ENCODE measurements around the gene IDH3B.

IDH3B gene

DNA sequence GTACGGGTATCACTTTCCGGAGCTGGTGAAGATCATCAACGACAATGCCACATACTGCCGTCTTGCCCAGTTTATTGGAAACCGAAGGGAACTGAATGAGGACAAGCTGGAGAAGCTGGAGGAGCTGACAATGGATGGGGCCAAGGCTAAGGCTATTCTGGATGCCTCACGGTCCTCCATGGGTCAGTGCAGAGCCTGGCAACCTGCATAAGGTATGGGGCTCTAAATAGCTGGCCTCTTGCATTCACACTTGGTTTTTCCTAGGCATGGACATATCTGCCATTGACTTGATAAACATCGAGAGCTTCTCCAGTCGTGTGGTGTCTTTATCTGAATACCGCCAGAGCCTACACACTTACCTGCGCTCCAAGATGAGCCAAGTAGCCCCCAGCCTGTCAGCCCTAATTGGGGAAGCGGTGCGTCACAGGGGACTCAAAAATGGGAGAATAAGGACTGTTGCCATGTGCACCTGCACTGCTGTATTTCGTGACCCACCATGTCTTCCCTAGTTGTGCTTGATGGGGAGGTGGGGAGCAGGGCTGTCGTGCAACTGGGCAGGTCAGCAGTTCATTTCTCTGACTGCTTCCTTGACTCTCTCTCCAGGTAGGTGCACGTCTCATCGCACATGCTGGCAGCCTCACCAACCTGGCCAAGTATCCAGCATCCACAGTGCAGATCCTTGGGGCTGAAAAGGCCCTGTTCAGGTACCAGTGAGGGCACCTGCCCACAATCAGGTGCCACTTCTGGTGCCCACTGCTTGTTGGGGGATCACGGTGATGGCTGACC, 8.5 kb downstream of the IDH3B start:
- DNase-seq, result no peak

DNA sequence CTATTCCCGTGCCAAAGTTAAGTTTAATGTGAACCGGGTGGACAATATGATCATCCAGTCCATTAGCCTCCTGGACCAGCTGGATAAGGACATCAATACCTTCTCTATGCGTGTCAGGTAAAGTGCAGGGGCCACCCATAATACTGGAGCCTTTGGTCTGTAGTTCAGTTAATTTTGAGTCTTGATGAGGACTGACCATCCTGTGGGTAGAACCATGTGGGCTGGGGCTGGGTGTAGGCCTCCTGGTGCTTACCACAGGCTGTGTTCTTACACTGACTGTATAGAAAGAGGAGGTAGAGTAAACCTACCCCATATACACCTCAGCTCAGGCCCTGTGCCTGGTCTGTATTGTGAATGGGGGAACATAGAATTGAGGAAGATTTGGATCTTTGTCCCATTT, 9.2 kb downstream of the IDH3B start:
- no peak for DNase-seq

DNA sequence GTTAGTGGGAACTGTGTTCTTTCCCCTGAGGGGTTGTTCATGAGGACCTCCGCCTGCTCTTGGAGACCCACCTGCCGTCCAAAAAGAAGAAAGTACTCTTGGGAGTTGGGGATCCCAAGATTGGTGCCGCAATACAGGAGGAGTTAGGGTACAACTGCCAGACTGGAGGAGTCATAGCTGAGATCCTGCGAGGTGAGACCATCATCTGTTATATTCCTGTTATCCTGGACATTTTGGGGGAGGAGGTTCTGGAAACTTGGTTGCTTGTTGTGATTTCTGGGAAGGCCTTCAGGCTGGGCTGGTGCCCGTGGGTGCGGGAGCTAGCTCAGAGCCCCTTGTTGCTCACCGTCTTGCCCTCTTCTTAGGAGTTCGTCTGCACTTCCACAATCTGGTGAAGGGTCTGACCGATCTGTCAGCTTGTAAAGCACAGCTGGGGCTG, 9.6 kb downstream of the IDH3B start:
- no peak for DNase-seq

DNA sequence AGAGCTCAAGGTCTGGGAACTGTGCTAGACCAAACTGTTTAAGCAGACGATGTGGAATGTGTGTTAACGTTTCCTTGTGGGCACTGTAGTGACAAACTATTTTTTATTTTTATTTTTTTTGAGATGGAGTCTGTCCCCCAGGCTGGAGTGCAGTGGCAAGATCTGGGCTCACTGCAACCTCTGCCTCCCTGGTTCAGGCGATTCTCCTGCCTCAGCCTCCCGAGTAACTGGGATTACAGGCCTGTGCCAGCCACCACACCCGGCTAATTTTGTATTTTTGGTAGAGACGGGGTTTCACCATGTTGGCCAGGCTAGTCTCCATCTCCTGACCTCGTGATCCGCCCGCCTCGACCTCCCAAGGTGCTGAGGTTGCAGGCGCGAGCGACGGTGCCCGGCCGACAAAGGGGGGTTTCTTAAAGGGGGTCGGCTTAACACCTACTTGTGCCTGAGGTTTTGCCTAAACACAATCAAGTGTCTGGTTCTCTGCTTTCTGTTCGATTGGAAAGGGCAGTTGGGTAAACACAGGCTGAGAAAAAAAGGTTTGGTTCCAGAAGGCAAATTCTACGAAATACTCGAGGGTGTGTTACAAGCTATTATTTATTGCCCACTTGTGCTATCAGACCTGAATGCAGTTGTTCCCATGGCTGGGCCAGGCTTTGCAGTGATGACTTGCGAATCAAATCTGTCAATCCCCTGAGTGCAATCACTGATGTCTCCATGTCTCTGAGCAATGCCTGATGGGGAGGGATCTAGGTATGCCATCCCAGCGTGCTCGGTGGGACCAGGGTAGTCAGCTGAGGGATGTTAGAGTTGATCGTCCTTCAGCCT, 10.2 kb downstream of the IDH3B start:
- no peak for DNase-seq

DNA sequence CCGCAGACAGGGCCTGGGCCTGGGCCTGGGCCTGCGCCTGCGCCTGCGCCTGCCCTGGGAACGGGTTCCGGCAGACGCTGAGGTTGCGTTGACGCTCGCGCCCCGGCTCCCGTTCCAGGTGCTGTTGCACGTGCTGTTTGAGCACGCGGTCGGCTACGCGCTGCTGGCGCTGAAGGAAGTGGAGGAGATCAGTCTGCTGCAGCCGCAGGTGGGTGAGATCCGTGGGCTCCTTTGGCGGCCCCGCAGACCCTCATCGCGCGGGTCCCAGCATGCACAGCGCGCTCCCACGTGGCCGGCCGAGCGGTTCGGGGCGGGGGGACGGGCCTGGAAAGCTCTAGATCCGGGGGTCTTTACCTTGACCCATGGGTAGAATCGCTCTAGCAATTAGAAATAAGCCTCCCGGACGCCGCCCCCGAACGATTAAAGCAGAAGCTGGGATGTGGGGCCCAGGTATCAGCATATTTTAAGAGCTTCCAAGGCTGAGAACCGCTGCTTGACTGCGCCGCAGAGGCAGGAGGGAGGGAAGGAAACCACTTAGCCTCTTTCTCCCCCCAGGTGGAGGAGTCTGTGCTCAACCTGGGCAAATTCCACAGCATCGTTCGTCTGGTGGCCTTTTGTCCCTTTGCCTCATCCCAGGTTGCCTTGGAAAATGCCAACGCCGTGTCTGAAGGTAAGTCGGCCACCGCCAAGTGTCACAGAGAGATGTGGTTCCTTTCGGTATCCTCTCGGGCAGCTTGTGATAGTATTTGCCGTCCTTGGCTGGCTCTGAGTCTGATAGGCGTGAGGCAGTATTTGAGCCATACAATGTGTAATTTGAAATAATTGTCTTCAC, 11.1 kb downstream of the IDH3B start:
- peak; percentile 54 for DNase-seq

DNA sequence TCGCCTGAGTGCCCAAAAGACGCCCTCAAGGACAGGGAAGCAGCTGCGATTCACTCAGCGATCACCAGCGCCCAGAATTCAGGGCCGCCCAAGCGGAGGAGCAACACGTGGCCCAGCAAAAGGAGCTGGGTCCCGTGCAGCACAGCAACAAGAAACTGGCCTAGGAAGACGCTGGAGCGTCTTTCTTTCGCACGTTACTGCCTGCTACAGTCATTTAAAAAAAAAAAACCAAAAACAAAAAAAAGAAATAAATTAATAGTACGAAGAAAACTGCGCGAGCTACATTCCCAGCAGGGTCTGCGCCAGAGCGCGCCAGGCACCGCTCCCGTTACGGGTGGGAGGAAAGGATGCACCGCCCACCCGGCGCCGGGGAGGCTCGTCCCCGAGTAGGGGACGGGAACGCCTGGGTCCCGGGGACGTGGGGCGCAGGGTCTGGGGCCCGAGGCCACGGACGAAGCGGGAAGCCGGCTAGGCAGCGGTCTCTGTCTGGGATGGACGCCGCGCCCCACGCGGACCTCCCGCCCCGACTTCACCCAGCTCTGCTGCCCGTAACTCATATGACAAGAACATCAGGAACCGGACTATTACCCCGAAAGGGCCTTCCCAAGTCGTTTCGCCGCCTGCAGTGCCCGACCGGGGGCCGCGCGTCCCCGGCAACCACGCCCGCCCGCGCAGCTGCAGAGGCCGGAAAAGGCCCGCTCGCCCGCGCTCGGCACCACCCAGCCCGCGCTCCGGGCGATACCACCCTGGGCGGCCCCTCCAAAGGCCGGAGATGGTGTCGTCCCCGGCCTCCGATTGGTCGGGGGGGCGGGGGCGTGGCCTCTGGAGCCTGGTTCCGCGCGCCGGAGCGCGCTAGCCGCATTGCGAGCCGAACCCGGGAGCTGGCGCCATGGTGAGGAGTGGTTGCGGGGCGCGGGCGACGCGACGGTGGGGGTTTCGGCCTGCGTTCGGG, 12.0 kb downstream of the IDH3B start, which contains the start of gene NOP56:
NOP56 (plus strand) TSS at position 861 of the 952 bp plus-strand sequence; CDS start at position 890, 29 bp downstream.
- DNase-seq, result peak; percentile 95

DNA sequence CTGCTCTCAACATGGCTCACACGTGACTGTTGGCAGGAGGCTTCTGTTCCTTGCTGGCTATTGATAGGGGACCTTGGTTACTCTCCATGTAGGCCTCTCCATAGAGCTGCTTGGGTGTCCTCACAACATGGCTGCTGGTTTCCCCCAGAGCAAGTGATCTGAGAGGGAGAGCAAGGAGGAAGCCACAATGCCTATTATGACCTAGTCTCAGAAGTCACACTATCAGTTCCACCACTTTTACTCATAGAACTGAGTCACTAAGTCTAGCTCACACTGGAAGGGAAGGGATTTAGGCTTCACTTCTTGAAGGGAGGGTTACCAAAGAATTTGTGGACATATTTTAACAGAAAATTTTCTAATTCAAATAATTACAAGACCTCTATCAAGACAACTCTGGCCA, 20.3 kb downstream of the IDH3B start:
- no peak for DNase-seq

DNA sequence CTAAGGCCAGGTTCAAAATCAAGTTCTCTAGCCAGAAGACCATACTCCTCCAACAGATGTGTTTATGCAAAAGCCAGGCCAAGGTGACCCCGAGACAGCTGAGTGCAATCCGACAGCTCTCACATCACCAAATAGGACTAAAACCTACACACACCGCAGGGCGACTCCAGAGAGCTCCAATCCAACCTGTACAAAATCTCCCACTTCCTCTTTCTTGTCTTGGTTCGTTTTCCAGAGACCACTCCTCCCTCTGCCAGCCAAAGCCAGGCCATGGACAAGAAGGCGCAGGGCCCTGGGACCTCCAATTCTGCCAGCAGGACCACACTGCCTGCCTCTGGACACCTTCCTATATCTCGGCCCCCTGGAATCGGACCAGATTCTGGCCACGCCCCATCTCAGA, 23.1 kb downstream of the IDH3B start:
- DNase-seq, result no peak

DNA sequence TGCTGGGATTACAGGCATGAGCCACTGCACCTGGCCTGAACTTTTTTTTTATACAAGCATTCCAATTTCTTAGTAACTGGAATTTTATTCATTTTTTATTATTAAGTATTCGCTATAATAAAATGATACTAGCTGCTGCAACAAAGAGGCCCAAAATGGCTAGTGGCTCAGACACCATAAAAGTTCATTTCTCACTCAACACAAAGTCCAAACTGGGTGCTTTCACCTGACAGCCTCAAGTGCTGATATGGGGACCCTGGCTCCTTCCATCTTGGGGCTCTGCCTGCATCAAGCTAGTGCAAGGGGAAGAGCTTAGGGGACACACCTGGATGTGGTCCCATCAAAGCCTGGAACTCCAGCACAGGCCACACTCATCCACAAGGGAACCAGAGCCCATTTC, 23.8 kb downstream of the IDH3B start:
- no peak for DNase-seq

DNA sequence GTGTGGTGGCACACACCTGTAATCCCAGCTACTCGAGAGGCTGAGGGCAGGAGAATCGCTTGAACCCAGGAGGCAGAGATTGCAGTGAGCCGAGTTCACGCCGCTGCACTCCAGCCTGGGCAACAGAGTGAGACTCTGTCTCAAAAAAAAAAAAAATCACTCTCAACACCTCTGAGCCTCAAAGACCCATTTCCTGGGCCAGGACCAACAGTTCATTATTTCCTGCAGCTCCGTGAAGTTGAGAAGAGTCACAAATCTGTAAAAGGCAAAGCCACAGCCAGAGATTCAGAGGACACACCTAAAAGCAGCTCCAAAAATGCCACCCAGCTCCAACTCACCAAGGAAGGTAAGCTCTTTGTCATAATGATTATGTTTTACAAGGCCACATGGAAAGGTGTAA, 26.8 kb downstream of the IDH3B start:
- DNase-seq, result no peak

DNA sequence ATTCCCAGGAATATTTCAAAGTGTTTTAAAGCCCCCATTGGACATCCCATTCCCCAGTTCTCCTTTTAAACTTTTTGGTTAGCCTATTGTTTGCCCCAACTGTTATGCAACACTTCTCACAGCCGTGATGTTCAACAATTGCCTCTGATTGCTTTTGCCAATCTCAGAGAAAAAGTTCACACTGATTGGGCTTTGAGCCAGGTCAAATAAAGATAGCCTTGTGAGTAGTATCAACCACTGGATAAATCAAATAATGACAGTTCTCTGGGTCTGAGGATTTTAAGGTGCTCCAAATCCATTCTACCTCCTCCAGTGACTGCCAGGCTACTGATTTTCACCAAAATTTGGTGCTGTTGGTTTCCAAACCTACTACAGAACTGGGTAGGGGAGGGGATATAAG, 30.6 kb downstream of the IDH3B start:
- DNase-seq, result no peak

DNA sequence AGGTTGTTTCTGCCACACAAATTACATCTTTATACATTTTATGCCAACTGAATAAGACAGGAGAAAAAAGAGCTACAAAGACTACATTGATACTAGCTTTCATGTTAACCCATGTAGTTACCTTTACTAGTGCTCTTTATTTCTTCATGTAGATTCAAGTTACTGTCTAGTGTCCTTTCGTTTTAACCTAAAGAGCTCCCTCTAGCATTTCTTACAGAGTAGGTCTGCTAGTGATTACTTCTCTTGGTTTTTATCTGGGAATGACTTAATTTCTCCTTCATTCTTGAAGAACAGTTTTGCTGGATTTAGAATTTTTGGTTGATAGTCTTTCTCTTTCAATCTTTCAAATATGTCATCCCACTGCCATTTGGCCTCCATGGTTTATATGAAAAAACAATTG, 32.8 kb downstream of the IDH3B start:
- no peak for DNase-seq

DNA sequence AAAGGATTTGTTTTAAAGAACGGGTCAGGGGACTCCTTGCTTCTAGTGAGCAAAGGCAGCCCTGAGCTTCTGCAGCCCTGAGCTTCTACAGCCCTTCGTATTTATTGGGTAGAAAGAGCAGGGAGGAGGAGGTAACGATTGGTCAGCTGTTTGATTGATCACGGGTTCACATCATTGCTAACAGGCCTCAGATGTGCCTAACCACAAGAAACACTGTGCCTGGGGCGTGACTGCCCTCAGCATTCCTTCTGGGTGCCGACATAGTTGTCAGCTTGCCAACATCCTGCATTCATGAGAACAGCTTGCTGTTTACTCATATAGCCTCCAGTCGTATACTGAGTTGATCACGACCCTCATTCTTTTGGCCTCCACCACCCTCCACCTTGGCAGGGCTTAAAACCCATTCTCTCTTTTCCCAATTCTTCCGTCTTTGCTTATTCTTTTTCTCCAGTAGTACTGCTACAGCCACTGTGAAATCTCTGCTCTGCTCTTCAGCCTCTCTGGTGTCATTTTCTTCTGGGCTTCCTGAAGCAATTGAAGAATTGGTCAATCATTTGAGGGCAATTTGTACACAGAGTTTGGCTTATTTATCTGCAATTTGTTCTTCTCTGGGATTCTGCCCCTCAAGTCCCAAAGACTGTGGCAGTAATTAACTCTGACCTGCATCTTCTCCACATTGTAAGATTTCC, 37.0 kb downstream of the IDH3B start:
- DNase-seq, result no peak

DNA sequence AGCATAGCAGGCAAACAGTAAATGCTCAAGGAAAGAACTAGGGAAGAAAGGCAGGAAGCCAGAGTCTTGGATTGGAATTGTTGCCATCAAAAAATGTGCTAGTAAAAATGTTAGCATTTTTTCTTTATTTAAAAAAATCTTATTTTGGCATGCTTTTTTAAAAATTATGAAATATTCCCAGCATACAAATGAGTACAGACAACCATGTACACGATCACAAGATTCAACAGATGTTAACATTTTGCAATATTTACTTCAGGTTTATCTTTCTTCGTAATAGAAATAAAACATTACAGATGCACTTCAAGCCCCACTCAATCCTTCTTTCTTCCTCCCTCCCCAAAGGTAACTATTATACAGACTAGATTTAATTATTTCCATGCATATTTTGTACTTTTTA, 39.0 kb downstream of the IDH3B start:
- no peak for DNase-seq

DNA sequence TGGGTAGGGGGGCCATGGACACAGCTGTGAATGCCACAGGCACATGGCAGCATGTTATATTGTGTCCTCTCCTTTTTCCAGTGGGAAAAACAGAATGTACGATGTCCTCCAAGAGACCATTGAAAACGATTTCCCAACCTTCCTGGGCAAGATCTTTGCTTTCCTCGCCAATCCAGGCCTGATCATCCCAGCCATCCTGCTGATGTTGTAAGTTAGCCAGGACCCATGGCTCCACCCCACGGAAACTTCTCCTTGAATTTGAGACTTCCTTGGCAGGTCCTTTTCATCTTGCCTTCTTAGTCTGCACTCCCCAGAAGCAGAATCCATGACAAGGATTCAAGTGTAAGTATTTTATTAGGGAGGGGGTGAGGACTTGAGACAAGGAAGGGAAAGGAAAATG, 39.8 kb downstream of the IDH3B start:
- DNase-seq, result no peak

DNA sequence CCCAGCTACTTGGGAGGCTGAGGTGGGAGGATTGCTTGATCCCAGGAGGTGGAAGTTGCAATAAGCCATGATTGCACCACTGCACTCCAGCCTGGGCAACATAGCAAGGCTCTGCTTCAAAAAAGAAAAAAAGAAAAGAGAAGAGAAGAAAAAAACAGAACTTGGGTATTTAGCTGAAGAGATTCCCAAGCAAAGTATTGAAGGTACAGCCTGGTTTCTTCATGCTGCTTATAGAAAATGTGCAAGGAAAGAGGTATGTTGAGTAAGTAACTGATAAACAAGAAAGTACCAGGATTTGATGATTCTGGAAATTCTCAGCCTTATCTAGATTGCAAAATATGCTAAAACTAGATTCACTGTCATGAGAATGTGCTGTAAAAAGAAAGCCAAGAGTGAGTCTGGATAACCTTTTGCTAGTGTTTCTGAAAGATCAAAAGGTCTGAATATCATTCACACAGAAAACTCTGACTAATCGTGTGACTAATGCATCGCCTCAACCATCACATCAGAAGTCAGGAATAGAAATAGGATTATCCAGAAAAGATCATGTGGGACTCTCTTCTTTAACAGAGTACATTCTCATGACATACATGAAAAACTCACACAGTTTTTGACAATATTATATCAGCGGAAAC, 43.9 kb downstream of the IDH3B start:
- DNase-seq, result no peak

DNA sequence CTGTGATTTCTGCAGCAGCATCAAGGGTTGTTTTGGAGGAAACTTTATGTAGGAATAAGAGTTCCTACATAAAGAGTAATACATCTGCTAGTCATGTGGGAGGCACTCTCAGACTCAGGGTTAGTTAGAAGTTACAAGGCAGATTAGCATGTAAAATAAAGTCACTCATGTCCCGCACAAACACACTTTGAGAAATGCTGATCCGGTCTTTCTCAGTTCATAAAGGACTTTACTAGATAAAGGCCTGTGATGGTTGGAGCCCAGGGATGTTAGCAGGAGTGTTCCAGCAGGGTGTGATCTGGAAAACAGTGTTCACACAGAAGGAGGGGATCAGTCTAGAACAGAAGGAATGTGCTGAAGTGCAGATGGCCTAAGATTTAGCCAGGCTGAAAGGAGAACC, 44.7 kb downstream of the IDH3B start:
- no peak for DNase-seq

DNA sequence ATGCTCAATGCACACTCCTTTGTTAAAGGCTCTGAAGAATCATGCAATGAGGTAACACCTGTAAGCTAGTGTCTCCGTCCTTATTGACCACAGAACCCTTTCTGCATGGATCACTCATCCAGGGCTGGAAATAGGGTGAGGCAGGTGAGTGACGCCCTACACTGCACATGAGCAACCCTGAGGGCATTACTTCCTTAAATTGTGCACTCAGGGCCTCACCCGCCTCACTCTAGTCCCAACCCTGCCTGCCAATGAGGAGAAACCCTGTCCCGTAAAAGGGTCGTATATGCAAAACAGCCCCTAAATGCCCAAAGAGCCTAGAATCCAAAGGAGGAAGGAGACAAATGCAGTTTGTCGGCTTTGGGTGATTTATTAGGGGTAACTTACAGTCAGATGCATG, 45.2 kb downstream of the IDH3B start:
- no peak for DNase-seq

DNA sequence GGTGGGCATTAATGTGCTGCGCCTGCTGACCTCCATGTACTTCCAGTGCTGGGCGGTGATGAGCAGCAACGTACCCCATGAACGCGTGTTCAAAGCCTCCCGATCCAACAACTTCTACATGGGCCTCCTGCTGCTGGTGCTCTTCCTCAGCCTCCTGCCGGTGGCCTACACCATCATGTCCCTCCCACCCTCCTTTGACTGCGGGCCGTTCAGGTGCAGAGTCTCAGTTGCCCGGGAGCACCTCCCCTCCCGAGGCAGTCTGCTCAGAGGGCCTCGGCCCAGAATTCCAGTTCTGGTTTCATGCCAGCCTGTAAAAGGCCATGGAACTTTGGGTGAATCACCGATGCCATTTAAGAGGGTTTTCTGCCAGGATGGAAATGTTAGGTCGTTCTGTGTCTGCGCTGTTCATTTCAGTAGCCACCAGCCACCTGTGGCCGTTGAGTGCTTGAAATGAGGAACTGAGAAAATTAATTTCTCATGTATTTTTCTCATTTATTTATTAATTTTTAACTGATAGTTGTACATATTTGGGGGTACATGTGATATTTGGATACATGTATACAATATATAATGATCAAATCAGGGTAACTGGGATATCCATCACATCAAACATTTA, 46.8 kb downstream of the IDH3B start:
- no peak for DNase-seq

DNA sequence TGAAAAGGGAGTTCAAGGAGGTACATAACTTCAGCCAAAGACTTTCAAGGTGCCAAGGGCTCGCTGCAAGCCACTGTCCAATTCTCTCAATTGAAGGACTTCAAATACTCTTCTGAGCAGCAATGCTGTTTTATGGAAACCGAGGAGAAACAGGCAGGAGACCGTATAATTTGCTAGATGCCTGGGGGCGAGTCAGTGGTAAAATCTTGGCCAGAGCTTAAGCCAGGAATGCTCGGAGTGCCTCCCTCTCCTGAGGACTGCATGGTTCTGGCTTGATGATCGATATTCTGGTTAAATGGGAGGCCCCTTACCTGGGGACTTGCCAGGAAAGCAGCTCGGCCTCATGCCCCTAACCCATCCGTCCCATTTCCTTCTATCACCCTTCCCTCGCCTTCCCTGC, 47.4 kb downstream of the IDH3B start:
- DNase-seq, result no peak

DNA sequence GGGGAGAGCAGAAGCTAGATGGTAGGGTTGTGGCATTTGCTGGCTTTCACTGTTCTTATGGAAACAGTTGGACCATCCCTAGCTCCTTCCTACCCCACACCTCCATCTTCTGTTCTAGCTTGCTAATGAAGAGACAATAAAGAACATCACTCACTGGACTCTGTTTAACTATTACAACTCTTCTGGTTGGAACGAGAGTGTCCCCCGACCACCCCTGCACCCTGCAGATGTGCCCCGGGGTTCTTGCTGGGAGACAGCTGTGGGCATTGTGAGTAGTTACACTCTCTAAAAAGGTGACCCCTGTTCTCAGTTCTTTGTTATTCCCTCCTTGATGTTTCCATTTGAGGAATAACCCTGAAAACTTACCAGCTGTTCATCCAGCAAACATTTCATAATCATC, 51.9 kb downstream of the IDH3B start:
- no peak for DNase-seq
